Measurements from ENCODE around the gene COL23A1.
A peak's percentile ranks its signal among the peaks of the same experiment; 100 is the strongest.

The COL23A1 gene

DNA sequence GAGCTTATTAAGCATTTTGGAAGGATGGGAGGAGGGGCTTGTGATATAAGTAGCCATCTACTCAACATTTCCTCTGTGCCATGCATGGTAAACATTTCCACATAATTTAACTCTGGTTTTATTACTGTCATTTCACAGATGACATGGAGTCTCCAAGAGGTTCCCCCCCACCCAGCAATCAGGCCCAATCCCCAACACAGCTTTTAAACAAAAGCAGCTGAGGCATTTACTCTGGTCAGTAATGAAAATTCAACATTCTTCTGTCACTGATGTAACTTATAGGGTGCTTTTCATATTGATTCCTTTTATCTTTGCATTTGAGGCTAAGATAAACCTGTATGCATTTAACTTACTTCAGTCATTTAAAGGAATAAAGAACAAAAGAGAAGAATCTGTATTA is 128.1 kb downstream of the COL23A1 start:
- DNase-seq (ENCODE audit: low spot score) = no peak
- Histone ChIP-seq H3K4me3 (no peak overlapping the region), H3K27ac (no peak overlapping the region)
- TF ChIP-seq, protein P1, sequence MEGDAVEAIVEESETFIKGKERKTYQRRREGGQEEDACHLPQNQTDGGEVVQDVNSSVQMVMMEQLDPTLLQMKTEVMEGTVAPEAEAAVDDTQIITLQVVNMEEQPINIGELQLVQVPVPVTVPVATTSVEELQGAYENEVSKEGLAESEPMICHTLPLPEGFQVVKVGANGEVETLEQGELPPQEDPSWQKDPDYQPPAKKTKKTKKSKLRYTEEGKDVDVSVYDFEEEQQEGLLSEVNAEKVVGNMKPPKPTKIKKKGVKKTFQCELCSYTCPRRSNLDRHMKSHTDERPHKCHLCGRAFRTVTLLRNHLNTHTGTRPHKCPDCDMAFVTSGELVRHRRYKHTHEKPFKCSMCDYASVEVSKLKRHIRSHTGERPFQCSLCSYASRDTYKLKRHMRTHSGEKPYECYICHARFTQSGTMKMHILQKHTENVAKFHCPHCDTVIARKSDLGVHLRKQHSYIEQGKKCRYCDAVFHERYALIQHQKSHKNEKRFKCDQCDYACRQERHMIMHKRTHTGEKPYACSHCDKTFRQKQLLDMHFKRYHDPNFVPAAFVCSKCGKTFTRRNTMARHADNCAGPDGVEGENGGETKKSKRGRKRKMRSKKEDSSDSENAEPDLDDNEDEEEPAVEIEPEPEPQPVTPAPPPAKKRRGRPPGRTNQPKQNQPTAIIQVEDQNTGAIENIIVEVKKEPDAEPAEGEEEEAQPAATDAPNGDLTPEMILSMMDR (IDR thresholded peaks at IDR 0.05) = no peak

DNA sequence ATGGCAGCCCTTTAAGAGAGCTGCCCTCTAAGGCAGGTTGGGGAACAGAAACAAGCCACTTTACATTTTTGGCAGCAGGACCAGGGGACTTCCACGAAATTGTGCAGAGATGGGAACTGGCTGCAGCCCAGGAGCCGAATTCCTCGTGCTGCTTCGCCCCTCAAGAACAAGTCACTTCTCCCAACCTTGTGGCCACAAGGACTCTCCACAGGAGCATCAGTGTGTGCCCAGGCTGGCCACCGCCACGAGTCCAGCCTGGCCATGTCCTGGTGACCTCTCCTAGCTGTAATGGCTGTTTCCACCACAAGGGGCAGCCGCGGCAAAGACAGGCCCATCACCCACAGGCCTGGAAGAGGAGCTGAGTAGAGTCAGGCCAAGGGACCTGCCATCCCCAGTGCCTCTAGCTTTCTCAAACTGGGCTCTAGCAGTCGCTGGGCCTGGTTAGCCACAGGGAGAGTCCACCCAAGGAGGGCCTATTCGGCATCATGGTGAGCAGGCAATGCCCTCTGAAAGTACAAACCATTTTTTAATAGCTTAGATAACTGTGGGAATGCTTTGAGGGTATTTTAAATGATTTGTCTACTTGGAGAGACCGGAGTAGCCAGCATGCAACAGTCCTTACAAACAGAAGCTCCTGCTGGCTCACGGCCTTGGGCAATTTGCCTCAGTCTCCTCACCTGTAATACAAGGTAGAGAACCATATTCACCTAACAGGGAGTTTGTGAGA is 129.0 kb downstream of the COL23A1 start:
- TF ChIP-seq, protein P1 (IDR thresholded peaks at IDR 0.05) = peak; percentile 79
- H3K27ac ChIP-seq = peak overlapping the region in 1 of 2 donors; percentile 61
- DNase-seq (ENCODE audit: low spot score) = peak; percentile 82
- H3K4me3 ChIP-seq = peak overlapping the region; percentile 50

DNA sequence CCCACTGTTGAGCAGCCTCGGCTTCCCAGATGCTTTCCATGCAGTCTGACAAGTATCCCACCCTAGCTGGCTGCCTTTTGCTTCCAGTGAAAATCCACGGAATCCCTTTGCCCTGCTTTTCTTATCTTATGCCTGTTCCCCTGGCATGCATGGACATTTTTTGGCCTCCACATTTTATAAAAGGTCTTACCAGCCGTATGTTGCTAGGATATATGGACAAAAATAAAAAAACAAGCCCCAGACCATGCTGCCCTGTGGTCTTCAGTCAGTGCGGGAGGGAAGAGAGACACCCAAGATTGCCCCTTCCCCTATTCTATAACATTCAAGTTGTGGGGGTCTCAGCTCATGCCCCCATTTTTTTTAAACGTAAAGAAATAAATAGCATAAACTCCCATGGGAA is 129.6 kb downstream of the COL23A1 start:
- no peak for DNase-seq (ENCODE audit: low spot score)
- H3K4me3 ChIP-seq = peak overlapping the region; percentile 50
- TF ChIP-seq, protein P1 (IDR thresholded peaks at IDR 0.05) = no peak
- H3K27ac ChIP-seq = peak overlapping the region; percentile 33 to 61

DNA sequence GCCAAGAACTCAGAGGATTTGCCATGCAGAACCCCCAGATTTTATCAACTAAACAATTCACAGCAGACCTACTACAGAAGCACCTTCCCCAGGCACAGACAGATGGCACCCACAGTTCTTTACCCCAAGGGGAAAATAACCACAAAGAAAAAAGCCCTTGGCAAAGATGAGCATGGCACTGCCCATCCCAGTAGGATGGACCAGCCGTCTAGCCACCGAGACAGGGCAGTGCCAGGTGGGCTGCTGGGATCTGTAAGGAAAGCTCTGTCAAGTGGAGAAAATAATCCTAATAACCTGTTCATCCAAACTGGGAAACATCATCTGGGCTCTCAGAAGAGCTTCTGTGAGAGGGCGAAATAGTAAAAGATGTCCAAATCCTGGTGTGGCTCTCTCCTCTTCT is 130.0 kb downstream of the COL23A1 start:
- TF ChIP-seq, protein P1 (IDR thresholded peaks at IDR 0.05) = no peak
- no peak overlapping the region for H3K4me3 ChIP-seq
- peak overlapping the region; percentile 33 to 61 for H3K27ac ChIP-seq
- no peak for DNase-seq (ENCODE audit: low spot score)

DNA sequence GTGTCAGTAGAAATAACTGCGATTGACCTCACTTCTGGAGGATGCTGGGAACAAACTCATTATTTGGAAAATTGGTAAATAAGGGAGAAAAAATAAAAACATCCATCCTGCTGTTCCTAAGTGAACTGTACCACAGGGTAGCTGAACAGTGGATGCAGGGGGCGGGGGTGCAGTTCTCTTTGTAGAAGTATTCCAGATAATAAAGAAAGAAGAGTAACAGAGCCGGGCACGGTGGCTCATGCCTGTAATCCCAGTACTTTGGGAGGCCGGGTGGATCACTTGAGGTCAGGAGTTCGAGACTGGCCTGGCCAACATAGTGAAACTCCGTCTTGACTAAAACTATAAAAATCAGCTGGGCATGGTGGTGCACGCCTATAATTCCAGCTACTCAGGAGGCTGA is 132.1 kb downstream of the COL23A1 start:
- no peak for DNase-seq (ENCODE audit: low spot score)
- H3K4me3 ChIP-seq = no peak overlapping the region
- TF ChIP-seq, protein P1 (IDR thresholded peaks at IDR 0.05) = no peak
- no peak overlapping the region for H3K27ac ChIP-seq

DNA sequence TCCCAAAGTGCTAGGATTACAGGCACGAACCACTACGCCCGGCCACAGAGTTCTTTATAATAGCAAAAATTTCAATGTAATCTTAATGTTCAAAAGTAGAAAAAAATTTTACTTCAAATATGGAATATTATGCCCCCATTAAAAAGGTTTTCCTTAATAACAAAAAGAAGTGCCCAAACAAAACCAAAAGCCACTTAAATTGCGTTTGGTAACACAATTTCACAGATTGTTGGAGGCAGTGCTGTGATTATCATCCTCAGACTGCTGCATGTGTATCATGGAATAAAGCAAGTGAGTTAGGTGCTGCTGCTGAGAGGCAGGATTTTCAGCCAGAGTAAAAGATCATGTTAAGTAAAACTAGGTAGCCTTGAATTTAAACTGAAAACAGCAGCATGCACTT is 132.7 kb downstream of the COL23A1 start:
- DNase-seq (ENCODE audit: low spot score) = no peak
- TF ChIP-seq, protein P1 (IDR thresholded peaks at IDR 0.05) = no peak
- Histone ChIP-seq H3K4me3 (no peak overlapping the region), H3K27ac (no peak overlapping the region)

DNA sequence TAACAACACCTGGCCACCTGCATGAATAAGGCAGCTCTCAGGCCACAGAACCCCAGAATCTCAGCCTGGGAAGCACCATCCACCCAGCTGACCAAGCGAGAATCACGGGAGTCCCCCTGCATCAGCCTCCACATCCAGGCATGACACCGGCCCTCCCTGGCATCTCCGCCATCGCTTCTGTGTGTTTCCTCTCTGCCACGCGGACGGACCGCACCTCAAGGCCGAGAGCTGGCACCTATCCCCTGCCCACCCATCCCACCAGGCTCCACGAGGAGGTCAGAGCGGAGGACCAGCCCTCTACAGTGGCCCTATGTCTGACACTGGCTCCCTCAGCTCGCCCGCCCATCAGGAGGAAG is 134.7 kb downstream of the COL23A1 start:
- H3K27ac ChIP-seq = no peak overlapping the region
- TF ChIP-seq, protein P1 (IDR thresholded peaks at IDR 0.05) = no peak
- peak; percentile 56 for DNase-seq (ENCODE audit: low spot score)

More for the DNA sequence above, 134.7 kb downstream of the COL23A1 start:
- H3K4me3 ChIP-seq = no peak overlapping the region
